ENCODE measurements around the gene HOXA5. TPM values are rescaled to one million over a fixed set of nuclear protein-coding genes. Genes with fewer than 3 reads are reported as not detected.

Gene HOXA5
- total RNA-seq, 4 donors from 2014 or later, result 3.6 to 8.2 (median 6.8) TPM

DNA sequence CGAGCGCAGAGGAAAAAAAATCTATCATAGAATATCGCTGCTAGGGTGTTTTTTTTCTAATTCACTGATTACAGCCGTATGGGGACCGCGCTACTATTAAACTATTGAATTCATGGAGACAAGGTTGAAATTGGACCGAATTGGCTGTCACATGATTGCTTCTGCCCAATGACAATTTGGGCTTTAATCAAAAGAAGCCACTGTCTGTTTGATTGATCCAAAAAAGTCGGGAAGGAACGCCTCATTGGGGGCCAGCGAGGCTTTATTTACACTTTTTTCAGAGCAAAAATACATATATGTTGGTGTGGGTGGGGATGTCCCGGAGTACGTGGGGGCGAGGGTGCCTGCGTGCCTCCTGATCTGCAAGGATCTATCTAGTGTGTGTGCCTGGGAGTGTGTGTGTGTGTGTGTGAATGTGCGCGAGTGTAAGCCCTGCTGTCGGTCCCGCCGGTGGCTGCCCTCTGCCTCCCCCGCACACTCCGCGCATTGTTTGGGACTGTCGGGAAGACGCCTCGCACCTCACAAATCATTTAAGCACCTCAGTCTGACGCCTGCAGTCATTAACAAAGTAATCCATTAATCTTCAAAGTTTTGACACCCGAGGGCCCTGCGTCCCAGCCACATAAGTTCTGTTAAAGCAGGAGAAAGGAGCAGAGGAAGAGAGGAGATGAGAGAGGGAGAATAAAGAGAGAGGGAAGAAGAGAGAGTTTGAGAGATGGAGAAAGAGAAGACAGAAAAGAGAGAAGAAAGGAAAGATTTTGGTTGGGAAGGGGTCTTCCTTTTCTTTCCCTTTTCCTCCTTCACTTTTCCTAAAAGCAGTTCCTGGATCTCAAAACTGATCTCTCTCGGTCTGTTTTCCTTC lies 40.7 kb downstream of the HOXA5 start, which contains the start of gene HOXA2:
Gene HOXA2, minus strand, starts transcription at position 103 of the 862 bp plus-strand sequence. CDS start 183 bp downstream, outside the sequence.
- no peak for DNase-seq
- H3K27ac ChIP-seq, result peak within 1 kb of the TSS; percentile 96 to 99 (median 99)
- no peaks in the 10 kb centered on the region for H3K9me3 ChIP-seq
- intact Hi-C loops (cut with DNase I), result no loop called here
- H3K4me1 ChIP-seq, result peaks cover 9 to 97% (median 30%) of the 10 kb centered on the region in 3 donors
- WGBS, 2 donors, result 9 to 11% methylated on average over 17 to 28 of the region's 29 CpGs
- H3K36me3 ChIP-seq, result no peaks in the 10 kb centered on the region
- H3K4me3 ChIP-seq, result peak within 1 kb of the TSS; percentile 35 to 97 (median 86)
- peaks cover 0 to 11% (median 0%) of the 10 kb centered on the region in 4 donors for H3K27me3 ChIP-seq
- TF ChIP-seq, protein P1, sequence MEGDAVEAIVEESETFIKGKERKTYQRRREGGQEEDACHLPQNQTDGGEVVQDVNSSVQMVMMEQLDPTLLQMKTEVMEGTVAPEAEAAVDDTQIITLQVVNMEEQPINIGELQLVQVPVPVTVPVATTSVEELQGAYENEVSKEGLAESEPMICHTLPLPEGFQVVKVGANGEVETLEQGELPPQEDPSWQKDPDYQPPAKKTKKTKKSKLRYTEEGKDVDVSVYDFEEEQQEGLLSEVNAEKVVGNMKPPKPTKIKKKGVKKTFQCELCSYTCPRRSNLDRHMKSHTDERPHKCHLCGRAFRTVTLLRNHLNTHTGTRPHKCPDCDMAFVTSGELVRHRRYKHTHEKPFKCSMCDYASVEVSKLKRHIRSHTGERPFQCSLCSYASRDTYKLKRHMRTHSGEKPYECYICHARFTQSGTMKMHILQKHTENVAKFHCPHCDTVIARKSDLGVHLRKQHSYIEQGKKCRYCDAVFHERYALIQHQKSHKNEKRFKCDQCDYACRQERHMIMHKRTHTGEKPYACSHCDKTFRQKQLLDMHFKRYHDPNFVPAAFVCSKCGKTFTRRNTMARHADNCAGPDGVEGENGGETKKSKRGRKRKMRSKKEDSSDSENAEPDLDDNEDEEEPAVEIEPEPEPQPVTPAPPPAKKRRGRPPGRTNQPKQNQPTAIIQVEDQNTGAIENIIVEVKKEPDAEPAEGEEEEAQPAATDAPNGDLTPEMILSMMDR (IDR thresholded peaks at IDR 0.05), result no peak
- peak in 2 of 4 donors; percentile 22 to 53 for TF ChIP-seq POLR2A (IDR thresholded peaks at IDR 0.05)

DNA sequence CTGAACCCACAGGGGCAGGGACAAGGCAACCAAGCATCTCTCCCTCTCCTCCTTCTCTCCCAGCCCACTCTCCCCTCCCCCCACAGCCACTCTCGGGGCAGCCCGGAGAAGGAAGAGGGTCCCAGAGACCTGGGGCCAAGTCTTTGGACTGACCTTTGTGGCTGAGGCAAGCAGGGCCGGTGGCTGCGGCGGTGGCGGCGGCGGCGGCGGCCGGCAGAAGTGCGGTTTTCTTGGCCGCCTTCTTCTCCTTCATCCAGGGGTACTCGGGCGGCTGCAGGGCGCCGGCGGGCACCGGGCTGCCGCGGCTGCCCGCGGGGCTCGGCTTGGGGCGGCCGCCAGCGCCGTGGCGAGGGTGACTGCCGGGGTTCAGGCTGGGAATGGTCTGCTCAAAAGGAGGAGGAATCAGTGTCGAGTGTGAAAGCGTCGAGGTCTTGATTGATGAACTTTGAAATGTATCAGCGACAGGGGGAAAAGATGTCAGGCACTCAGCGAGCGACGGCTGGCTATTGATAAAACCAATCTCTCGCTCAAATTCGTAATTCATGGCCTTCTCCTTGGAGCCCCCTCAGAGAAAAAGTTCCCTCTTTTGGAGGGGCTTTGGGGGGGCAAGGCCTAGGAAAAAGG lies 41.4 kb downstream of the HOXA5 start:
- DNase-seq, result no peak
- peaks cover 0 to 11% (median 0%) of the 10 kb centered on the region in 4 donors for H3K27me3 ChIP-seq
- H3K9me3 ChIP-seq, result no peaks in the 10 kb centered on the region
- H3K4me1 ChIP-seq, result peaks cover 9 to 97% (median 32%) of the 10 kb centered on the region in 3 donors
- no peaks in the 10 kb centered on the region for H3K36me3 ChIP-seq
- 0 to 2% methylated on average over 3 to 9 of the region's 39 CpGs for WGBS, 2 donors
- peak overlapping the region; percentile 96 to 99 (median 99) for H3K27ac ChIP-seq
- no peak for TF ChIP-seq POLR2A (IDR thresholded peaks at IDR 0.05)
- TF ChIP-seq, protein P1 (IDR thresholded peaks at IDR 0.05), result no peak
- peak overlapping the region; percentile 35 to 97 (median 86) for H3K4me3 ChIP-seq
- intact Hi-C loops (cut with DNase I), result no loop called here

DNA sequence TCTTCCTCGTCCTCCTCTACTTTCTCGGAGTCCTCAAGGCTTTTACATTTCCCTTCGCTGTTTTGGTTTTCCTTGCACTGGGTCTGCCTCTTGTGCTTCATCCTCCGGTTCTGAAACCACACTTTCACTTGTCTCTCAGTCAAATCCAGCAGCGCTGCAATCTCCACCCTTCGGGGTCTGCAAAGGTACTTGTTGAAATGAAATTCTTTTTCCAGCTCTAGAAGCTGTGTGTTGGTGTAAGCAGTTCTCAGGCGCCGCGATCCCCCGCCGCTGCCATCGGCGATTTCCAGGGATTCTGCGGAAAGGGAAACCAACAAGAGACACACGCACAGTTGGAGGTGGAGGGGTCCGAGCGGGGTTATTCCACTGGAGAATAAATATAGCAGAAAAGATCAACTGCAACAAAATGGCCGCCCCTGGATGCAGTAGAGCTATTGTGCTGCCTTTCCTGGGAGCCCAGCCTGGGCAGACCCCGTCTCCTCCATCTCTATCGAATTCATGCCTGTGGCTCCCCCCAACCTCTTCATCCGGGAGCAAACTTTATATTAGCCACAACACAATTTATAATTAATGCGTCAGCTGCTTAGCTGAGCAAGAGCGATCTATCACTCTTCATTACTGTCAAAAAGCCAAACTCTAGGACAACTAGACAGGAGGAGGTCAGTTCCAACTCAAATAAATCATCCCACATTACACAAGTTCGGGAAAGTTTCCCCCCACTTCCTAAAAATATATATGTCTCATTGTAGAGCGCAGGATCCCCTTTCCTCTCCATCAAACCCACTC lies 42.1 kb downstream of the HOXA5 start:
- DNase-seq, result no peak
- H3K36me3 ChIP-seq, result no peaks in the 10 kb centered on the region
- H3K9me3 ChIP-seq, result no peaks in the 10 kb centered on the region
- peak overlapping the region; percentile 96 to 99 (median 99) for H3K27ac ChIP-seq
- H3K4me1 ChIP-seq, result peaks cover 9 to 91% (median 30%) of the 10 kb centered on the region in 3 donors
- WGBS, 2 donors, result 11 to 25% methylated on average over 21 to 25 of the region's 25 CpGs
- intact Hi-C loops (cut with DNase I), result no loop called here
- peak overlapping the region; percentile 35 to 97 (median 86) for H3K4me3 ChIP-seq
- H3K27me3 ChIP-seq, result peaks cover 0 to 11% (median 0%) of the 10 kb centered on the region in 4 donors
- TF ChIP-seq, protein P1 (IDR thresholded peaks at IDR 0.05), result no peak
- no peak for TF ChIP-seq POLR2A (IDR thresholded peaks at IDR 0.05)

DNA sequence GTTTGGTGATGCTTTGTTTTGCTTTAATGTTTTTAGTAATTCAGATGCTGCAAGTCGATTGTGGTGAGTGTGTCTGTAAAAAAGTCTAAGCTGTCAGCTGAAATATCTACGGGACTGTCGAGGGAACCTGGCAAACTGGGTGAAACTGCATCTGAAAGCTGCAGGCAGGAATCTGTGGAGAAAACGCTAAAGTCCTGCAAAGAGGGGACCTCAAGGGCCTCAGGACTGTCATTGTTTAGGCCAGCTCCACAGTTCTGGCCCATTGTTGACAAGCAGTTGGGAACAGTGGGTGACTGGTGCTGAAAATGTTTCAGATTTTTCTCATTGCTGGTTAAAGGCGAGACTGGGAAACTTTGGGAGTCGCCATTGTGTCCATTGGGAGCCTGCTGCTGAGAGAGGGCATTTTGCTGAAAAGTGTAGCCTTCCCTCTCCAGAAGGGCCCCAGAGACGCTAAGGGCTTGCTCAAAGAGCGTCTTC lies 42.7 kb downstream of the HOXA5 start:
- 21 to 39% methylated on average over 8 of the region's 8 CpGs for WGBS, 2 donors
- no peak for DNase-seq

More for the DNA sequence above, 42.7 kb downstream of the HOXA5 start:
- intact Hi-C loops (cut with DNase I), result no loop called here
- Histone ChIP-seq H3K4me3 (peak overlapping the region; percentile 35 to 97 (median 86)), H3K27me3 (peaks cover 0 to 11% (median 0%) of the 10 kb centered on the region in 4 donors), H3K9me3 (no peaks in the 10 kb centered on the region), H3K36me3 (no peaks in the 10 kb centered on the region), H3K27ac (peak overlapping the region; percentile 96 to 99 (median 99)), H3K4me1 (peaks cover 9 to 85% (median 25%) of the 10 kb centered on the region in 3 donors)
- no peak for TF ChIP-seq POLR2A (IDR thresholded peaks at IDR 0.05)
- TF ChIP-seq, protein P1 (IDR thresholded peaks at IDR 0.05), result no peak
